Measurements from ENCODE around the gene PPP1R37. TPM values are rescaled to one million over a fixed set of nuclear protein-coding genes. Genes with fewer than 3 reads are reported as not detected.

The PPP1R37 gene
- polyA plus RNA-seq, 1 donor from 2014 or later, result 53.7 TPM

GRCh38 chr19:45140533-45140932 is 47.6 kb downstream of the PPP1R37 start:
- no peaks in the 10 kb centered on the region for H3K27me3 ChIP-seq (ENCODE audit: insufficient read depth, low read depth, low read length)
- no peaks in the 10 kb centered on the region for H3K36me3 ChIP-seq (ENCODE audit: insufficient read depth, low read length)
- H3K27ac ChIP-seq (ENCODE audit: low read length), result no peak overlapping the region
- no peaks in the 10 kb centered on the region for H3K9me3 ChIP-seq (ENCODE audit: low read length)
- no peak overlapping the region for H3K4me3 ChIP-seq (ENCODE audit: low read length)
- H2AFZ ChIP-seq (ENCODE audit: low read depth, low read length), result no peak overlapping the region
- no peaks in the 10 kb centered on the region for H4K20me1 ChIP-seq (ENCODE audit: insufficient read depth)
- no peak overlapping the region for H3K4me2 ChIP-seq (ENCODE audit: low read length)
- H3K9ac ChIP-seq (ENCODE audit: low read length), result no peak overlapping the region
- TF ChIP-seq REST (IDR thresholded peaks at IDR 0.05; ENCODE audit: borderline replicate concordance), result no peak
- no peak for TF ChIP-seq TAF1 (IDR thresholded peaks at IDR 0.05; ENCODE audit: low read depth)
- no peak for TF ChIP-seq EZH2 (IDR thresholded peaks at IDR 0.05; ENCODE audit: borderline replicate concordance, insufficient read depth, low read length, poor library complexity, severe bottlenecking)
- no peak for TF ChIP-seq RAD21 (conservative IDR thresholded peaks at IDR 0.05)
- TF ChIP-seq POLR2AphosphoS5 (IDR thresholded peaks at IDR 0.05), result no peak
- no peak for TF ChIP-seq EP300 (conservative IDR thresholded peaks at IDR 0.05; ENCODE audit: poor library complexity, severe bottlenecking)
- TF ChIP-seq, protein P1, sequence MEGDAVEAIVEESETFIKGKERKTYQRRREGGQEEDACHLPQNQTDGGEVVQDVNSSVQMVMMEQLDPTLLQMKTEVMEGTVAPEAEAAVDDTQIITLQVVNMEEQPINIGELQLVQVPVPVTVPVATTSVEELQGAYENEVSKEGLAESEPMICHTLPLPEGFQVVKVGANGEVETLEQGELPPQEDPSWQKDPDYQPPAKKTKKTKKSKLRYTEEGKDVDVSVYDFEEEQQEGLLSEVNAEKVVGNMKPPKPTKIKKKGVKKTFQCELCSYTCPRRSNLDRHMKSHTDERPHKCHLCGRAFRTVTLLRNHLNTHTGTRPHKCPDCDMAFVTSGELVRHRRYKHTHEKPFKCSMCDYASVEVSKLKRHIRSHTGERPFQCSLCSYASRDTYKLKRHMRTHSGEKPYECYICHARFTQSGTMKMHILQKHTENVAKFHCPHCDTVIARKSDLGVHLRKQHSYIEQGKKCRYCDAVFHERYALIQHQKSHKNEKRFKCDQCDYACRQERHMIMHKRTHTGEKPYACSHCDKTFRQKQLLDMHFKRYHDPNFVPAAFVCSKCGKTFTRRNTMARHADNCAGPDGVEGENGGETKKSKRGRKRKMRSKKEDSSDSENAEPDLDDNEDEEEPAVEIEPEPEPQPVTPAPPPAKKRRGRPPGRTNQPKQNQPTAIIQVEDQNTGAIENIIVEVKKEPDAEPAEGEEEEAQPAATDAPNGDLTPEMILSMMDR (IDR thresholded peaks at IDR 0.05; ENCODE audit: poor library complexity, severe bottlenecking), result no peak
- TF ChIP-seq MXI1 (conservative IDR thresholded peaks at IDR 0.05; ENCODE audit: poor library complexity, severe bottlenecking), result no peak
- TF ChIP-seq SMC3 (conservative IDR thresholded peaks at IDR 0.05; ENCODE audit: poor library complexity), result no peak
- H3K9me2 ChIP-seq (ENCODE audit: insufficient read depth, low read length), result no peaks in the 10 kb centered on the region
- peaks cover 3% of the 10 kb centered on the region for H3K79me2 ChIP-seq (replicated peaks; ENCODE audit: insufficient read depth, low read length)
- H3F3A ChIP-seq (ENCODE audit: insufficient read depth, low read length, poor library complexity, severe bottlenecking), result no peaks in the 10 kb centered on the region

- H4K20me1 ChIP-seq (ENCODE audit: insufficient read depth), result no peaks in the 10 kb centered on the region
- TF ChIP-seq TAF1 (IDR thresholded peaks at IDR 0.05; ENCODE audit: low read depth), result no peak
- no peak for TF ChIP-seq SMC3 (conservative IDR thresholded peaks at IDR 0.05; ENCODE audit: poor library complexity)
- TF ChIP-seq REST (IDR thresholded peaks at IDR 0.05; ENCODE audit: borderline replicate concordance), result no peak
- no peak for TF ChIP-seq EZH2 (IDR thresholded peaks at IDR 0.05; ENCODE audit: borderline replicate concordance, insufficient read depth, low read length, poor library complexity, severe bottlenecking)
- TF ChIP-seq POLR2AphosphoS5 (IDR thresholded peaks at IDR 0.05), result no peak
- no peaks in the 10 kb centered on the region for H3K36me3 ChIP-seq (ENCODE audit: insufficient read depth, low read length)
- H3K4me2 ChIP-seq (ENCODE audit: low read length), result no peak overlapping the region
- peaks cover 2% of the 10 kb centered on the region for H3K79me2 ChIP-seq (replicated peaks; ENCODE audit: insufficient read depth, low read length)
- H3K4me3 ChIP-seq (ENCODE audit: low read length), result no peak overlapping the region
- H3K27me3 ChIP-seq (ENCODE audit: insufficient read depth, low read depth, low read length), result no peaks in the 10 kb centered on the region
- H3K9me3 ChIP-seq (ENCODE audit: low read length), result no peaks in the 10 kb centered on the region
- no peak overlapping the region for H2AFZ ChIP-seq (ENCODE audit: low read depth, low read length)
- no peaks in the 10 kb centered on the region for H3F3A ChIP-seq (ENCODE audit: insufficient read depth, low read length, poor library complexity, severe bottlenecking)
- no peaks in the 10 kb centered on the region for H3K9me2 ChIP-seq (ENCODE audit: insufficient read depth, low read length)
- H3K27ac ChIP-seq (ENCODE audit: low read length), result no peak overlapping the region
- H3K9ac ChIP-seq (ENCODE audit: low read length), result no peak overlapping the region
Observed at GRCh38 chr19:45141203-45141900, 48.4 kb downstream of the PPP1R37 start.
